Peyer's patch (tissue), 4 donors: Measurements from ENCODE around the gene WRAP73. TPM values are rescaled to one million over a fixed set of nuclear protein-coding genes. Genes with fewer than 3 reads are reported as not detected.

Source experiments
- DNase-seq, 3 donors: peaks; one replicate each; pipeline ENCODE4 v3.0.0-alpha.2; 2017 to 2019
- H3K27ac ChIP-seq, 4 donors: fragments of 200-600 bp; sonication (generic); one replicate each; pipeline ENCODE4 v1.5.1; 2016 to 2019
- H3K27me3 ChIP-seq, 2 donors: fragments of 200-600 bp; sonication (generic); one replicate each; pipeline ENCODE4 v1.5.1; 2019
- H3K36me3 ChIP-seq, 3 donors: fragments of 200-600 bp; sonication (generic); one replicate each; pipeline ENCODE4 v1.5.1; 2016 to 2019
- H3K4me1 ChIP-seq, 4 donors: fragments of 200-600 bp; sonication (generic); one replicate each; pipeline ENCODE4 v1.5.1; 2016 to 2019
- H3K4me3 ChIP-seq, 4 donors: fragments of 200-600 bp; sonication (generic); 1 replicate in 3 of 4; 2 replicates in 1 of 4; pipeline ENCODE4 v1.5.1; 2016 to 2019; ENCODE audit warnings: mild to moderate bottlenecking in 1 of 4
- H3K9me3 ChIP-seq, 4 donors: fragments of 200-600 bp; sonication (generic); one replicate each; pipeline ENCODE4 v1.5.1; 2016 to 2019; ENCODE audit warnings: mild to moderate bottlenecking in 1 of 4
- POLR2A ChIP-seq, 2 donors: fragments of 450-650 bp; IDR thresholded peaks; one replicate each; pipeline ENCODE4 v1.5.1; 2017; ENCODE audit warnings: antibody characterized with exemption in 2 of 2, mild to moderate bottlenecking in 2 of 2, moderate library complexity in 2 of 2
- total RNA-seq, 4 donors: library from RNA; depleted of rRNA; stranded (reverse); fragments of >200 nt; gene quantifications; one replicate each; pipeline ENCODE4 v1.1.0, GENCODE V29; 2016
- TF ChIP-seq, protein P1 (sequence below), 6 experiments: fragments of 450-650 bp in 4 of 6; fragments of 200-600 bp in 2 of 6; sonication (generic) in 1 of 6; IDR thresholded peaks; one replicate each; pipeline ENCODE4 v1.5.1; 2017 to 2019; ENCODE audit warnings: antibody characterized with exemption in 6 of 6, mild to moderate bottlenecking in 3 of 6, moderate library complexity in 1 of 6

Gene WRAP73, protein sequence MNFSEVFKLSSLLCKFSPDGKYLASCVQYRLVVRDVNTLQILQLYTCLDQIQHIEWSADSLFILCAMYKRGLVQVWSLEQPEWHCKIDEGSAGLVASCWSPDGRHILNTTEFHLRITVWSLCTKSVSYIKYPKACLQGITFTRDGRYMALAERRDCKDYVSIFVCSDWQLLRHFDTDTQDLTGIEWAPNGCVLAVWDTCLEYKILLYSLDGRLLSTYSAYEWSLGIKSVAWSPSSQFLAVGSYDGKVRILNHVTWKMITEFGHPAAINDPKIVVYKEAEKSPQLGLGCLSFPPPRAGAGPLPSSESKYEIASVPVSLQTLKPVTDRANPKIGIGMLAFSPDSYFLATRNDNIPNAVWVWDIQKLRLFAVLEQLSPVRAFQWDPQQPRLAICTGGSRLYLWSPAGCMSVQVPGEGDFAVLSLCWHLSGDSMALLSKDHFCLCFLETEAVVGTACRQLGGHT
- total RNA-seq = 10 to 100 TPM; 34.3 to 71.1 (median 49.4) TPM

DNA sequence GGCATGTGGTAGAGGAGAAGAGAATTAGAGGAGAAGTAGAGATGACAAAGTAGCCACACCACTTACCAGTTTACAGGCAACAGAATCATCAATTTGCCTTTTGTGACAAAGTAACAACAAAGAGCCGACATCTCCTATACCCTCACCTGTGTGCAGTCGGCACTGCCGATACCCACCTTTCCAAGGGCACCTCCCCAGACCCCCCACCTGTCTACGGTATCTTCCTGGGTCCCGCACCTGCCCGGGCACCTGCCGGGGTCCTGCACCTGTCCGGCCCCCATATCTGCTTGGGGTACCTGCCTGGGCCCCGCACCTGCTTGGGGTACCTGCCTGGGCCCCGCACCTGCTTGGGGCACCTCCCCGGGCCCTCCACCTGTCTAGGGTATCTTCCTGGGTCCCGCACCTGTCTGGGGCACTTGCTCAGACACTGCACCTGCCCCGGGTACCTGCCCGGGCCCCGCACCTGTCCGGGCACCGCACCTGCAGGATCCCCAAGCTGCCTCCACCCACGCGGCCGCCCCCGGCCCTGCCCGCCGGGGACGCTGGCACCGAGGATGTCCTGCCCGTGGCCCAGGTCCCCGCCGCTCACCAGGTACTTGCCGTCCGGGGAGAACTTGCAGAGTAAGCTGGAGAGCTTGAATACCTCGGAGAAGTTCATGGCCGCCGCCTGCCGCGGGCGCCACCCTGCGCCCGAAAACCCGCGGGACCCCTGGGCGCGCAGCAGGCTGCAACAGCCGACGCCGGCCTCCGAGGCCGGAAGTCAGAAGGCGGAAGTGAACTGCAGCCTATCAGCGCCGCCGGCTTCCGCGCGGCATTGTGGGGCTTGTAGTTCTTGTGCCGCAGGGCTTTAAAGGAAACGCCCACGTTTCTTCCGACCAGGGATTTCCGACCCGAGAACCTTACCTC, at the start of gene WRAP73:
WRAP73 (minus strand) TSS at position 762 of the 906 bp plus-strand sequence; CDS start at position 658, 104 bp downstream.
- TF ChIP-seq, protein P1, sequence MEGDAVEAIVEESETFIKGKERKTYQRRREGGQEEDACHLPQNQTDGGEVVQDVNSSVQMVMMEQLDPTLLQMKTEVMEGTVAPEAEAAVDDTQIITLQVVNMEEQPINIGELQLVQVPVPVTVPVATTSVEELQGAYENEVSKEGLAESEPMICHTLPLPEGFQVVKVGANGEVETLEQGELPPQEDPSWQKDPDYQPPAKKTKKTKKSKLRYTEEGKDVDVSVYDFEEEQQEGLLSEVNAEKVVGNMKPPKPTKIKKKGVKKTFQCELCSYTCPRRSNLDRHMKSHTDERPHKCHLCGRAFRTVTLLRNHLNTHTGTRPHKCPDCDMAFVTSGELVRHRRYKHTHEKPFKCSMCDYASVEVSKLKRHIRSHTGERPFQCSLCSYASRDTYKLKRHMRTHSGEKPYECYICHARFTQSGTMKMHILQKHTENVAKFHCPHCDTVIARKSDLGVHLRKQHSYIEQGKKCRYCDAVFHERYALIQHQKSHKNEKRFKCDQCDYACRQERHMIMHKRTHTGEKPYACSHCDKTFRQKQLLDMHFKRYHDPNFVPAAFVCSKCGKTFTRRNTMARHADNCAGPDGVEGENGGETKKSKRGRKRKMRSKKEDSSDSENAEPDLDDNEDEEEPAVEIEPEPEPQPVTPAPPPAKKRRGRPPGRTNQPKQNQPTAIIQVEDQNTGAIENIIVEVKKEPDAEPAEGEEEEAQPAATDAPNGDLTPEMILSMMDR (IDR thresholded peaks at IDR 0.05) = peak in 3 of 6 experiments; percentile 4 to 35 (median 23)
- TF ChIP-seq POLR2A (IDR thresholded peaks at IDR 0.05) = peak; percentile 76 to 77
- DNase-seq = peak; percentile 92 to 98 (median 93)
- H3K9me3 ChIP-seq = no peaks in the 10 kb centered on the region
- peak within 1 kb of the TSS; percentile 80 to 98 (median 90) for H3K4me3 ChIP-seq
- H3K27me3 ChIP-seq = peaks cover 0 to 35% of the 10 kb centered on the region in 2 donors
- H3K4me1 ChIP-seq = peaks cover 0 to 43% (median 25%) of the 10 kb centered on the region in 4 donors
- H3K27ac ChIP-seq = peak within 1 kb of the TSS in 2 of 4 donors; percentile 9 to 79
- peaks cover 0 to 29% (median 0%) of the 10 kb centered on the region in 3 donors for H3K36me3 ChIP-seq

DNA sequence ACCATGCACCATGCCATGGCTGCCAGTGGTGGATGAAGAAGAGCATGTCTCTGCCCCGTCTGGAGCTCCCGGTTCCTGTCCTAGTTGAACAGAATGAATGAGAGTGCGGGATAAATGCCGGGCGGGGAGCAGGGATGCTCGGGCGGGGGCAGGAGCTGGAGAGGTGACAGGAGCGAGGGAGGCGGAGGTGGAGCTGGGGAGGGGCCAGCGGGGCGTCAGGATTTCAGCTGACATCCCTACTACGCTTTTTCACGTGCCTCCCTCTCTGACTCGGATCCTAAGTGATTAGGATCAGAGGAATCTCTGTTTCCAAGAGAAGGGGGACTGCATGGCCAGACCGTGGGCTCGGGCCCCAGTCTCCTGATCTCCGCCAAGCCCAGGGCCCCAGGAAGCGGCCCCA, 49.7 kb upstream of the WRAP73 start:
- H3K4me1 ChIP-seq = no peaks in the 10 kb centered on the region
- H3K9me3 ChIP-seq = no peaks in the 10 kb centered on the region
- no peak for DNase-seq
- no peak overlapping the region for H3K4me3 ChIP-seq
- H3K27ac ChIP-seq = no peak overlapping the region
- no peaks in the 10 kb centered on the region for H3K36me3 ChIP-seq
- TF ChIP-seq, protein P1 (IDR thresholded peaks at IDR 0.05) = no peak
- TF ChIP-seq POLR2A (IDR thresholded peaks at IDR 0.05) = no peak
- peaks cover 0 to 4% of the 10 kb centered on the region in 2 donors for H3K27me3 ChIP-seq

DNA sequence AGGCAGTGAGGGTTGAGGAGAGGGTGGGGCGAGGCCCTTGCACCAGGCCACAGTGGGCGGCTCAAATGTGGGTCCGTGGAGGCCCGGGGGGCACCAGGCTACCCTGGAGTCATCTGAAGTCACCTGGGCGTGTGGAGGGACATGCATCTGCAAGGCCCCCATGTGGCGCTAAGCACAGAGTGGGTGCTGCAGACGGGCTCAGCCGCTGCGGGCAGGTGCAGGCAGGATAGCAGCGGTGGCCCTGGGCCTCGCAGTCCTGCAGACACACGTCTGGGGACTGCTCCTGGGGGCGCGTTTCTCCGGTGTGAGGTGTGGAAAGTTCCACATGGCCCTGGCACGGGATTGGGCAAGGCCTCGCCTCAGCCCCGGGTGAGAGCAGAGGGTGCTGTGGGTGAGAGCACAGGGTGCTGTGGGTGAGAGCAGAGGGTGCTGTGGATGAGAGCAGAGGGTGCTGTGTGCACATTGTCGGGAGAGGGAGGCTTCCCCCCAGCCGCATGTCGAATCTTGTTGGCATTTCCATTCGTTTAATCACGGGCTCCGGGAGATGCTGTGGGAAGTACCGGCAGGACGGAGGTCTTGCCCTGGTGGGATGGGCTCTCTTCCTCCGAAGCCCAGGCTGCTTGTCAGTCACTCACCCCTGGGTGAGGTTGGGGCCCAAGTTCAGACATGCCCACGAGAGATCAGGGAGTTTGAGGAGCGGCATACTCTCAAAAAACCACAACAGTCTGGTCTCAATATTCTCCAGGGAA, 48.9 kb upstream of the WRAP73 start:
- TF ChIP-seq POLR2A (IDR thresholded peaks at IDR 0.05) = no peak
- TF ChIP-seq, protein P1 (IDR thresholded peaks at IDR 0.05) = no peak
- no peak for DNase-seq
- H3K4me3 ChIP-seq = no peak overlapping the region
- no peaks in the 10 kb centered on the region for H3K4me1 ChIP-seq
- H3K9me3 ChIP-seq = no peaks in the 10 kb centered on the region
- no peak overlapping the region for H3K27ac ChIP-seq
- H3K27me3 ChIP-seq = peaks cover 0 to 4% of the 10 kb centered on the region in 2 donors
- H3K36me3 ChIP-seq = no peaks in the 10 kb centered on the region

DNA sequence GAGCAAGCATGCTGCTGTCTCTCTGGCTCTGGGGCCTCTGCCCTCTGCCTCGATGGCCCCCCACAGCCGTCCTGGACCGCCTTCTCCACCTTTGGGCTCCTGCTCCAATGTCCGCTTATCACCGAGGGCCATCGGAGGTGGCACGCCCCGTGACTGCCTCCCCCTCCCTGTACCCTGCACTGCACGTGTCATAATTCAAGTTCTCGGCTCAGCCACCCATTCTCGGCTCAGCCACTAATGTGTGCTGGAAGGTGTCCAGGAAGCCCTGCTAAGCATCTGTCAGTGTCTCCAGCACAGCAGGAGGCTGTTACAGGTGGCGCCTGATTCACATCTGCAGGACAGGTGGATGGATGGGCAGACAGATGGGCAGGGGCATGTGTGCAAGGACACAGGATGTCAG, 47.9 kb upstream of the WRAP73 start:
- no peaks in the 10 kb centered on the region for H3K9me3 ChIP-seq
- H3K4me3 ChIP-seq = no peak overlapping the region
- H3K36me3 ChIP-seq = no peaks in the 10 kb centered on the region
- H3K27ac ChIP-seq = no peak overlapping the region
- TF ChIP-seq, protein P1 (IDR thresholded peaks at IDR 0.05) = no peak
- TF ChIP-seq POLR2A (IDR thresholded peaks at IDR 0.05) = no peak
- peak in 1 of 3 donors; percentile 64 for DNase-seq
- H3K4me1 ChIP-seq = no peaks in the 10 kb centered on the region
- peaks cover 0 to 4% of the 10 kb centered on the region in 2 donors for H3K27me3 ChIP-seq

DNA sequence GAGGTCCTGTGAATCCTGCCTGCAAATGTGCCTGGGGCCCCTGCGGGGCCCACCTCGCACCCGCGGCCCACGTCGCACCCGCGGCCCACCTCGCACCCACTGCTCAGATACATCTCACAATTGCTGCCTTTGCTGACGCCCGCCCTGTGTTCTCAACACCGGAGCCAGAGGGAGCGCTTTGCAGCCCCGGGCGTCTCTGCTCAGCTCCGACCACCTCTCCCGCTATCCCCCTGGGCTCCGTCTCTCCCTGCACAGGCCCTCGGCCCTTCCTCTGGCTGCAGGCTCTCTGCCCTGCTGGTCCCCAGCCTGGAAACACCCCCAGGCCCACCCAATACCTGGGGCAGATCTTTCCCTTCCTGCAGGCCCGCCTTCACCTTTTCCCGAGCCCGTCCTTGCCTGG, 47.2 kb upstream of the WRAP73 start:
- H3K4me1 ChIP-seq = no peaks in the 10 kb centered on the region
- no peak overlapping the region for H3K27ac ChIP-seq
- TF ChIP-seq, protein P1 (IDR thresholded peaks at IDR 0.05) = no peak
- TF ChIP-seq POLR2A (IDR thresholded peaks at IDR 0.05) = no peak
- H3K36me3 ChIP-seq = no peaks in the 10 kb centered on the region
- peaks cover 0 to 4% of the 10 kb centered on the region in 2 donors for H3K27me3 ChIP-seq
- DNase-seq = no peak
- H3K9me3 ChIP-seq = no peaks in the 10 kb centered on the region
- no peak overlapping the region for H3K4me3 ChIP-seq
